ENCODE measurements around the gene KIR3DL2. TPM values are rescaled to one million over a fixed set of nuclear protein-coding genes. Genes with fewer than 3 reads are reported as not detected.

KIR3DL2 gene
- total RNA-seq, 1 experiment from 2014 or later = not detected

DNA sequence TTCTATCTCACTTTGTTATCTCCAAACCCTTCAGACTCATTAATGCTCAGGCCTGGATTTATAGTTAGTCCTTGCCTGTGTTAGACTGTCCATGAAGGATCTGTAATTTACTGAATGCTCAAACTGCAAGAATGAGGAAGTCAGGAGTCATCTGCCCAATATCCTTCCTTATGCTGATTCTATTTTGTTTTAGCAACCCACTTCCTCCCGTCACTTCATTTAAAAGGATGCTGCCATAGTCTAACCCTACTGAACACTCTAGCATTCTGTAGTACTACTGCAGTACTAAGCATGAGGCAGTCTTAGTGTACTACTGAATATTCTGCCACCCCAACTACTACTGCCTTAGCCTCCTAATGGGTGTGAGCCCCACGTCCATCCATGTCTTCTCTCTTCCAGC, 25.3 kb downstream of the KIR3DL2 start:
- Mint-ChIP-seq H3K36me3 (ENCODE audit: insufficient read depth, unreplicated experiment) (no peaks in the 10 kb centered on the region), H3K27ac (ENCODE audit: unreplicated experiment) (no peak overlapping the region), H3K9me3 (ENCODE audit: unreplicated experiment) (no peaks in the 10 kb centered on the region), H3K4me3 (ENCODE audit: unreplicated experiment) (no peak overlapping the region), H3K4me1 (ENCODE audit: low read depth, unreplicated experiment) (no peaks in the 10 kb centered on the region), H3K27me3 (ENCODE audit: insufficient read depth, unreplicated experiment) (peaks cover 37% of the 10 kb centered on the region)
- Histone ChIP-seq H3K4me1 (no peaks in the 10 kb centered on the region), H3K27me3 (replicated peaks; ENCODE audit: control insufficient read depth, insufficient read depth, low read length) (no peaks in the 10 kb centered on the region; the same call in 1 of the 2 replicates), H3K36me3 (ENCODE audit: control insufficient read depth, insufficient read depth, low read length) (no peaks in the 10 kb centered on the region), H3K9me3 (0 out of 2 replicates have a peak, but pooled peaks cover 3% of the 10 kb centered on the region), H3K4me3 (ENCODE audit: low read depth, low read length) (no peak overlapping the region)
- TF ChIP-seq, protein P1, sequence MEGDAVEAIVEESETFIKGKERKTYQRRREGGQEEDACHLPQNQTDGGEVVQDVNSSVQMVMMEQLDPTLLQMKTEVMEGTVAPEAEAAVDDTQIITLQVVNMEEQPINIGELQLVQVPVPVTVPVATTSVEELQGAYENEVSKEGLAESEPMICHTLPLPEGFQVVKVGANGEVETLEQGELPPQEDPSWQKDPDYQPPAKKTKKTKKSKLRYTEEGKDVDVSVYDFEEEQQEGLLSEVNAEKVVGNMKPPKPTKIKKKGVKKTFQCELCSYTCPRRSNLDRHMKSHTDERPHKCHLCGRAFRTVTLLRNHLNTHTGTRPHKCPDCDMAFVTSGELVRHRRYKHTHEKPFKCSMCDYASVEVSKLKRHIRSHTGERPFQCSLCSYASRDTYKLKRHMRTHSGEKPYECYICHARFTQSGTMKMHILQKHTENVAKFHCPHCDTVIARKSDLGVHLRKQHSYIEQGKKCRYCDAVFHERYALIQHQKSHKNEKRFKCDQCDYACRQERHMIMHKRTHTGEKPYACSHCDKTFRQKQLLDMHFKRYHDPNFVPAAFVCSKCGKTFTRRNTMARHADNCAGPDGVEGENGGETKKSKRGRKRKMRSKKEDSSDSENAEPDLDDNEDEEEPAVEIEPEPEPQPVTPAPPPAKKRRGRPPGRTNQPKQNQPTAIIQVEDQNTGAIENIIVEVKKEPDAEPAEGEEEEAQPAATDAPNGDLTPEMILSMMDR (IDR thresholded peaks at IDR 0.05; ENCODE audit: insufficient read depth in 1 of 2, low read depth in 1 of 2, low read length in 1 of 2, severe bottlenecking in 1 of 2, unreplicated experiment in 1 of 2) = no peak
- no TSS peak for BruUV-seq (replicated peaks)
- no peak for DNase-seq
- intact Hi-C loops (cut with micrococcal nuclease; ENCODE audit: unreplicated experiment) = no loop called here
- ChIA-PET POLR2A (no interaction called here), CTCF (no interaction called here)

DNA sequence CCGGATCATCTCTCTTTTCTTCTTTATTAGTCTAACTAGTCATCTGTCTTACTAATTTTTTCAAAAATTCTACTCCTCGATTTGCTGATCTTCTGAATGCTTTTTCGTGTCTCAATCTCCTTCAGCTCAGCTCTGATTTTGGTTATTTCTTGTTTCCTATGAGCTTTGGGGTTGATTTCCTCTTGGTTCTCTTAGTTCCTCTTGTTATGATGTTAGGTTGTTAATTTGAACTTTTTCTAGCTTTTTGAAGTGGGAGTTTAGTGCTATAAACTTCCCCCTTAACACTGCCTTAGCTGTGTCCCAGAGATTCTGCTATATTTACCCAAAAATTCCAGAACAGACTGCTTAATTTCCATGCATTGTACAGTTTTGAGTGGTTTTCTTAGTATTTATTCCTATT, 27.2 kb downstream of the KIR3DL2 start:
- Histone ChIP-seq H3K27me3 (replicated peaks; ENCODE audit: control insufficient read depth, insufficient read depth, low read length) (no peaks in the 10 kb centered on the region; the same call in 1 of the 2 replicates), H3K36me3 (ENCODE audit: control insufficient read depth, insufficient read depth, low read length) (no peaks in the 10 kb centered on the region), H3K4me1 (no peaks in the 10 kb centered on the region), H3K4me3 (ENCODE audit: low read depth, low read length) (no peak overlapping the region), H3K9me3 (0 out of 2 replicates have a peak, but pooled peaks cover under 1% of the 10 kb centered on the region)
- ChIA-PET CTCF (no interaction called here), POLR2A (no interaction called here)
- no TSS peak for BruUV-seq (replicated peaks)
- Mint-ChIP-seq H3K27me3 (ENCODE audit: insufficient read depth, unreplicated experiment) (peaks cover 33% of the 10 kb centered on the region), H3K4me1 (ENCODE audit: low read depth, unreplicated experiment) (no peaks in the 10 kb centered on the region), H3K36me3 (ENCODE audit: insufficient read depth, unreplicated experiment) (no peaks in the 10 kb centered on the region), H3K4me3 (ENCODE audit: unreplicated experiment) (no peak overlapping the region), H3K27ac (ENCODE audit: unreplicated experiment) (no peak overlapping the region), H3K9me3 (ENCODE audit: unreplicated experiment) (no peaks in the 10 kb centered on the region)
- no peak for DNase-seq
- intact Hi-C loops (cut with micrococcal nuclease; ENCODE audit: unreplicated experiment) = no loop called here
- TF ChIP-seq, protein P1 (IDR thresholded peaks at IDR 0.05; ENCODE audit: insufficient read depth in 1 of 2, low read depth in 1 of 2, low read length in 1 of 2, severe bottlenecking in 1 of 2, unreplicated experiment in 1 of 2) = no peak

DNA sequence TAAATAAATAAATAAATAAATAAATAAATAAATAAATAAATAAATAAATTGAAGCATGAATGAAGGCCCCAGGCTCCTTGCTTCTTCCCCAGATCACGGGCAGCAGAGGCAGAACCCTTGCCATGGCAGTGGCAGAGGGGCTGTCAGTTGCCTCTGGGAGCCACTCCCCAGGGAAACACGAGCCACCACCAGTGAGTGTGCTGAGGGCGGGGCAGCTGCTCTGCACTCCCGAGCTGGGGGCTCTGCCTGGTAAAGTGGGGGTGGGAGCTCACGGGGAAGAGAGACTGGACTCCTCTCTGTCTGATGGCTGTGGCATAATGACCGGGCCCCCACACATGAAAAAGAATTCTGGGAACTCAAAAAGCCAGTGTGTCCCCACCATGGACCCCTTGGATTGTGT, 31.6 kb downstream of the KIR3DL2 start:
- Histone ChIP-seq H3K4me1 (no peaks in the 10 kb centered on the region), H3K4me3 (ENCODE audit: low read depth, low read length) (no peak overlapping the region), H3K9me3 (no peaks in the 10 kb centered on the region), H3K36me3 (ENCODE audit: control insufficient read depth, insufficient read depth, low read length) (no peaks in the 10 kb centered on the region), H3K27me3 (replicated peaks; ENCODE audit: control insufficient read depth, insufficient read depth, low read length) (no peaks in the 10 kb centered on the region)
- CTCF ChIA-PET = interaction anchor here (0.7 to 1.4 kb wide), 6 partner anchors 11 to 250 kb away, joined by 3 to 10 read pairs (median 4); no protein-coding TSS in a partner anchor
- no peak for DNase-seq
- no TSS peak for BruUV-seq (replicated peaks)
- Mint-ChIP-seq H3K36me3 (ENCODE audit: insufficient read depth, unreplicated experiment) (no peaks in the 10 kb centered on the region), H3K27me3 (ENCODE audit: insufficient read depth, unreplicated experiment) (peaks cover 16% of the 10 kb centered on the region), H3K27ac (ENCODE audit: unreplicated experiment) (no peak overlapping the region), H3K4me1 (ENCODE audit: low read depth, unreplicated experiment) (no peaks in the 10 kb centered on the region), H3K4me3 (ENCODE audit: unreplicated experiment) (no peak overlapping the region), H3K9me3 (ENCODE audit: unreplicated experiment) (no peaks in the 10 kb centered on the region)
- POLR2A ChIA-PET = interaction anchor here (0.6 to 0.7 kb wide), 2 partner anchors 41 to 181 kb away, joined by 3 read pairs; no protein-coding TSS in a partner anchor
- TF ChIP-seq, protein P1 (IDR thresholded peaks at IDR 0.05; ENCODE audit: insufficient read depth in 1 of 2, low read depth in 1 of 2, low read length in 1 of 2, severe bottlenecking in 1 of 2, unreplicated experiment in 1 of 2) = no peak
- intact Hi-C loops (cut with micrococcal nuclease; ENCODE audit: unreplicated experiment) = loop anchor here (1.0 kb wide), 1 partner anchor 37 kb away; no protein-coding TSS in a partner anchor
